ENCODE measurements around the gene TGM6. TPM values are rescaled to one million over a fixed set of nuclear protein-coding genes. Genes with fewer than 3 reads are reported as not detected.

TGM6 gene
- total RNA-seq, 1 experiment from 2014 or later: not detected

DNA sequence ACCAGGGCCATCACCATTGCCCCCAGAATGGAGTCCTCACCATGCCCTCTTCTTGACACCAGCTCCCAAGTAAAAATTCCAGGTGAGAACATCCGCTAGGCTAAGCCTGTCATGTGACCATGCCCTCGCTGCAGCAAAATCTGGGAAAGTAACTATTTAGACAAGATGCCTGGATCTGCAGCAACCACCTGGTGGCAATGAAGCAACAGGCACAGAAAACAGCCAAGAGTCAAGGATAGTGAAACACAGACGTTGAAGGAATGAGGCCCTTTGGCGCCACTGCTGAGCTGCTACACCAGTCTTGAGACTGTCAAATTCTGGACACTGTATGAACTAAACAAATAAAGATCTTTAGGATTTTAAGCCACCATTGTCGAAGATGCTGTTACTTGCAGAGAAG lies 30.1 kb upstream of the TGM6 start:
- no peaks in the 10 kb centered on the region for H3K79me2 ChIP-seq (ENCODE audit: low read length)
- H3K27me3 ChIP-seq (ENCODE audit: low read length): no peaks in the 10 kb centered on the region
- DNase-seq: peak; percentile 9
- no peak overlapping the region for H3K4me3 ChIP-seq (ENCODE audit: low read length)
- peaks cover 14% of the 10 kb centered on the region for H3K4me1 ChIP-seq (ENCODE audit: low read length)
- H4K20me1 ChIP-seq (ENCODE audit: insufficient read depth, low read depth, low read length): no peaks in the 10 kb centered on the region
- no peaks in the 10 kb centered on the region for H3K9me2 ChIP-seq (replicated peaks; ENCODE audit: insufficient read depth, low read length)
- no peak overlapping the region for H3K9ac ChIP-seq (ENCODE audit: low read length)
- no peak overlapping the region for H2AFZ ChIP-seq (ENCODE audit: low read length)
- no peaks in the 10 kb centered on the region for H3K36me3 ChIP-seq (ENCODE audit: insufficient read depth, low read length)
- no peak overlapping the region for H3K27ac ChIP-seq (ENCODE audit: low read length)
- H3K9me3 ChIP-seq (ENCODE audit: low read length): no peaks in the 10 kb centered on the region; the same call in 1 of the 2 replicates
- H3K4me2 ChIP-seq (ENCODE audit: low read depth, low read length, poor library complexity, severe bottlenecking): no peak overlapping the region

DNA sequence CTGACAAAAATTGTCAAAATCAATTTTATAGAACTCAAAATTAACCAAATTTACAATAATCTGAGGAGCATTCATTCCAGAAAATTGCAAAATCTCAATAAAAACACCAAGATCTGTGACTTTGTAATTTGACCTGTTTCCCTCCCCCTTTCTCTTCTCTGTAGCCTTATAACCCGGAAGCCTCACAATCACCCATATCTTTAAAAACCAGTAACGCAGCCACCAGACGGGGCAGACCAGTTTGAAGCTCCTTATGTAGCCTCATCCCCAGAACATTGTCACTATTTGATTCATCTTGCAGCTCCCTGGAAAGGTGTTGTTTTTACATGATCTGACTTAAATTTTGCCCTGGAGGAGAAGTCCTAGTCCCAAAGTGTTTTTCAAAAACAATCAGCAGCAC lies 27.5 kb upstream of the TGM6 start:
- Histone ChIP-seq H3K9me2 (replicated peaks; ENCODE audit: insufficient read depth, low read length) (no peaks in the 10 kb centered on the region), H2AFZ (ENCODE audit: low read length) (peak overlapping the region; percentile 93), H3K9me3 (ENCODE audit: low read length) (no peaks in the 10 kb centered on the region), H3K4me2 (ENCODE audit: low read depth, low read length, poor library complexity, severe bottlenecking) (no peak overlapping the region), H3K27me3 (ENCODE audit: low read length) (no peaks in the 10 kb centered on the region), H3K79me2 (ENCODE audit: low read length) (no peaks in the 10 kb centered on the region), H3K27ac (ENCODE audit: low read length) (no peak overlapping the region), H3K4me1 (ENCODE audit: low read length) (peaks cover 14% of the 10 kb centered on the region), H3K4me3 (ENCODE audit: low read length) (no peak overlapping the region), H4K20me1 (ENCODE audit: insufficient read depth, low read depth, low read length) (no peaks in the 10 kb centered on the region), H3K36me3 (ENCODE audit: insufficient read depth, low read length) (no peaks in the 10 kb centered on the region), H3K9ac (ENCODE audit: low read length) (no peak overlapping the region)
- peak; percentile 74 for DNase-seq

DNA sequence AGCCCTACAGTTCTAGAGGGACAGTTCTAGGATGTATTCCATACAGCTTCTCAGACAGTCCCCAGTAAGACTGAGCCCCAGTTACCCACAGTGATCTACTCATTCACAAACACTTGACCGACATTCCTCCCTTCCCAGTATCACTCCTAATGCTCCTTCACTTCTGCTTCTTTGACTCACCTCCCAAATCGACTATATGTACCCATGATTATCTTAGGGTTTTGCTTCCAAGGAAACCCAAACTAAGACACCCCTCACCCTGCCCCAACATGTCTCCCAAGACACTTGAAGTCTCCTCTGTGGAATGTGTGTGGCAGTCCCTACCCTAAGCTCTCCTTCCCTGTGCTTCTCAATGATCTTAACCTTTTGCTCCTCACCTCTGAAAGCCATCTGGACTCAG lies 23.6 kb upstream of the TGM6 start:
- Histone ChIP-seq H3K4me2 (ENCODE audit: low read depth, low read length, poor library complexity, severe bottlenecking) (no peak overlapping the region), H3K9ac (ENCODE audit: low read length) (no peak overlapping the region), H2AFZ (ENCODE audit: low read length) (no peak overlapping the region), H3K27me3 (ENCODE audit: low read length) (no peaks in the 10 kb centered on the region), H3K9me3 (ENCODE audit: low read length) (0 out of 2 replicates have a peak, but pooled peaks cover 4% of the 10 kb centered on the region), H3K79me2 (ENCODE audit: low read length) (no peaks in the 10 kb centered on the region), H3K4me1 (ENCODE audit: low read length) (peaks cover 13% of the 10 kb centered on the region), H3K36me3 (ENCODE audit: insufficient read depth, low read length) (no peaks in the 10 kb centered on the region), H3K9me2 (replicated peaks; ENCODE audit: insufficient read depth, low read length) (no peaks in the 10 kb centered on the region), H3K27ac (ENCODE audit: low read length) (no peak overlapping the region), H3K4me3 (ENCODE audit: low read length) (no peak overlapping the region), H4K20me1 (ENCODE audit: insufficient read depth, low read depth, low read length) (no peaks in the 10 kb centered on the region)
- DNase-seq: no peak

DNA sequence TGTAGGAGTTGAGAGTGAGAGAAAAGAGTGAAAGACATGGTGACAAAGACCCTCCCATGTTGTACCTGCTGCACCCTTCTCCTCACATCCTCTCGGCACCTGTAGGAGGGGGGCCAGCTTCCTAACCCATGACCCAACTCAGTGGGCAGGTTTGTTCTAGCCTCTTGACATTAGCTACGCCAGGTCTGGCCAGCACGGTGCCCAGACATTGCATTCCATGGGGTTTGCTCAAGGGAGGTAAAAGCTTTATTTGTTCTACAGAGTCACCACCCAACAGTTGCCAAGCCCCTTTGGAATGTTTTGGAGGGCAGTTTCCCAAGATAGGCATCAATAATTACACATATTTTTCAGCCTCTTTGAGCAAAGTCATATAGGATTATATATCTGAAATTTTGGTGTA lies 22.7 kb upstream of the TGM6 start:
- no peak overlapping the region for H2AFZ ChIP-seq (ENCODE audit: low read length)
- H3K36me3 ChIP-seq (ENCODE audit: insufficient read depth, low read length): no peaks in the 10 kb centered on the region
- no peak overlapping the region for H3K4me2 ChIP-seq (ENCODE audit: low read depth, low read length, poor library complexity, severe bottlenecking)
- H3K4me3 ChIP-seq (ENCODE audit: low read length): no peak overlapping the region
- no peaks in the 10 kb centered on the region for H4K20me1 ChIP-seq (ENCODE audit: insufficient read depth, low read depth, low read length)
- peaks cover 7% of the 10 kb centered on the region for H3K4me1 ChIP-seq (ENCODE audit: low read length)
- H3K79me2 ChIP-seq (ENCODE audit: low read length): no peaks in the 10 kb centered on the region
- H3K9ac ChIP-seq (ENCODE audit: low read length): no peak overlapping the region
- no peaks in the 10 kb centered on the region for H3K27me3 ChIP-seq (ENCODE audit: low read length)
- no peaks in the 10 kb centered on the region for H3K9me2 ChIP-seq (replicated peaks; ENCODE audit: insufficient read depth, low read length)
- H3K27ac ChIP-seq (ENCODE audit: low read length): no peak overlapping the region
- H3K9me3 ChIP-seq (ENCODE audit: low read length): 0 out of 2 replicates have a peak, but pooled peaks cover 4% of the 10 kb centered on the region
- DNase-seq: no peak

DNA sequence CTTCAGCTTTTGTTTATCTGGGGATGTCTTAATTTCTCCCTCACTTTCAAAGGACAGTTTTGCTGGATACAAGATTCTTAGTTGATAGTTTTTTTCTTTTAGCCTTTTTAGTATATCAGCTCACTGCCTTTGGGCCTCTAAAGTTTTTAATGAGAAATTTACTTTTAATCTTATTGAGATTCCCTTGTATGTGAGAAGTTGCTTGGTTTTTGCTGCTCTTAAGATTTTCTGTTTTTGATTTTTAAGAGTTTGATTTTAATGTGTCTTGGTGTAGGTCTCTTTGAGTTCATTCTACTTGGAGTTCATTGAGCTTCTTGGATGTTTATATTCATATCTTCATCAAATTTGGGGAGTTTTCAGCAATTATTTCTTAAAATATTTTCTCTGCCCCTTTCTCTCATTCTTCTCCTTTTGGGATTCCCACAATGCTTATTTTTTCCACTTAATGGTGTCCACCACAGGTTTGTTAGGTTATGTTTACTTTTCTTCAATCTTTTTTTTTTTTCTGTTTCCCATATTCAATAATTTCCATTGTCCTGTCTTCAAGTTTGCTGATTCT lies 19.6 kb upstream of the TGM6 start:
- 0 out of 2 replicates have a peak, but pooled peaks cover 4% of the 10 kb centered on the region for H3K9me3 ChIP-seq (ENCODE audit: low read length)
- H4K20me1 ChIP-seq (ENCODE audit: insufficient read depth, low read depth, low read length): no peaks in the 10 kb centered on the region
- no peaks in the 10 kb centered on the region for H3K27me3 ChIP-seq (ENCODE audit: low read length)
- no peak overlapping the region for H3K9ac ChIP-seq (ENCODE audit: low read length)
- no peak overlapping the region for H3K27ac ChIP-seq (ENCODE audit: low read length)
- no peak overlapping the region for H2AFZ ChIP-seq (ENCODE audit: low read length)
- H3K4me2 ChIP-seq (ENCODE audit: low read depth, low read length, poor library complexity, severe bottlenecking): no peak overlapping the region
- H3K36me3 ChIP-seq (ENCODE audit: insufficient read depth, low read length): no peaks in the 10 kb centered on the region
- no peak for DNase-seq
- no peaks in the 10 kb centered on the region for H3K9me2 ChIP-seq (replicated peaks; ENCODE audit: insufficient read depth, low read length)
- H3K4me1 ChIP-seq (ENCODE audit: low read length): no peaks in the 10 kb centered on the region
- no peaks in the 10 kb centered on the region for H3K79me2 ChIP-seq (ENCODE audit: low read length)
- H3K4me3 ChIP-seq (ENCODE audit: low read length): no peak overlapping the region

DNA sequence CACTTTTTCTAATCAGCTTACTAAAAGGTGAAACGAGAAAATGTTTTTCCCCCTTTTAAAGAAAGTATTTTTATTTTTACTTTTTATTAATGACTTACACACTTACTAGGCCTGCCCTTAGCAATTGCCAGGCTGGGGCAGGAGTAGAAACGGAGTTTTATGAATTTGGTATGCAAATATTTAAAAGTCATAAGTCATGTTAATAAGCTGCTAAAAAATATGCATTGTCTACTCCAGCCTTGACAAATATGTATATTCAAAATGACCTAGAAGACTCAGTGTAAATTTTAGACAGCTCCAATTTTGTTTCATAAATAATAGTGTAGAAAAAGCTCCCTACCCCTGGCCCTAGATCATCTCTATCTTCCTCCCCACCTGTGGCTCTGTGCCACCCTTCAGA lies 17.5 kb upstream of the TGM6 start:
- no peaks in the 10 kb centered on the region for H3K4me1 ChIP-seq (ENCODE audit: low read length)
- no peaks in the 10 kb centered on the region for H3K27me3 ChIP-seq (ENCODE audit: low read length)
- H3K4me3 ChIP-seq (ENCODE audit: low read length): no peak overlapping the region
- no peak overlapping the region for H3K27ac ChIP-seq (ENCODE audit: low read length)
- H4K20me1 ChIP-seq (ENCODE audit: insufficient read depth, low read depth, low read length): no peaks in the 10 kb centered on the region
- 0 out of 2 replicates have a peak, but pooled peaks cover 4% of the 10 kb centered on the region for H3K9me3 ChIP-seq (ENCODE audit: low read length)
- no peak overlapping the region for H3K4me2 ChIP-seq (ENCODE audit: low read depth, low read length, poor library complexity, severe bottlenecking)
- no peaks in the 10 kb centered on the region for H3K79me2 ChIP-seq (ENCODE audit: low read length)
- no peaks in the 10 kb centered on the region for H3K36me3 ChIP-seq (ENCODE audit: insufficient read depth, low read length)
- H3K9me2 ChIP-seq (replicated peaks; ENCODE audit: insufficient read depth, low read length): no peaks in the 10 kb centered on the region
- no peak overlapping the region for H2AFZ ChIP-seq (ENCODE audit: low read length)
- no peak for DNase-seq
- H3K9ac ChIP-seq (ENCODE audit: low read length): no peak overlapping the region

DNA sequence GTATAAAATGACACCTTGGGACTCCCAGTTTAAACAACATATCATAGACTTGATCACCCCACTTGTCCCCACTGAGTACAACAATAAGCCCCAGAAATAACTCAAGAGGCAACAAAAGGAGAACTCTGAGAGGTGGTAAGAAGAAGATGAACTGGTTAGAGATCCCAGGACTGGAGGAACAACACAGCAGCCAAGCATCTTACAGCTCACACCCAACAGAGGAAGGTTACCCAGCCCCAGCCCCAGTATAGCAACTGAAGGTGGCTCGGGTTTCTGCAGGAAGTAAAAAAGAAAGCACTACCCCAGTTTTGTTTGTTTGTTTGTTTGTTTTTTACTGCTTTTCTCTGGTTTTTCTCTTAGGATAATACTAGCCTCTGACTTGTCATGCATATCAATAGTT lies 17.1 kb upstream of the TGM6 start:
- no peak overlapping the region for H3K9ac ChIP-seq (ENCODE audit: low read length)
- no peak overlapping the region for H2AFZ ChIP-seq (ENCODE audit: low read length)
- no peaks in the 10 kb centered on the region for H4K20me1 ChIP-seq (ENCODE audit: insufficient read depth, low read depth, low read length)
- H3K27ac ChIP-seq (ENCODE audit: low read length): no peak overlapping the region
- H3K79me2 ChIP-seq (ENCODE audit: low read length): no peaks in the 10 kb centered on the region
- H3K4me1 ChIP-seq (ENCODE audit: low read length): no peaks in the 10 kb centered on the region
- H3K27me3 ChIP-seq (ENCODE audit: low read length): no peaks in the 10 kb centered on the region
- H3K9me2 ChIP-seq (replicated peaks; ENCODE audit: insufficient read depth, low read length): no peaks in the 10 kb centered on the region
- H3K4me2 ChIP-seq (ENCODE audit: low read depth, low read length, poor library complexity, severe bottlenecking): no peak overlapping the region
- H3K36me3 ChIP-seq (ENCODE audit: insufficient read depth, low read length): no peaks in the 10 kb centered on the region
- H3K4me3 ChIP-seq (ENCODE audit: low read length): no peak overlapping the region
- DNase-seq: no peak
- 0 out of 2 replicates have a peak, but pooled peaks cover 4% of the 10 kb centered on the region for H3K9me3 ChIP-seq (ENCODE audit: low read length)

DNA sequence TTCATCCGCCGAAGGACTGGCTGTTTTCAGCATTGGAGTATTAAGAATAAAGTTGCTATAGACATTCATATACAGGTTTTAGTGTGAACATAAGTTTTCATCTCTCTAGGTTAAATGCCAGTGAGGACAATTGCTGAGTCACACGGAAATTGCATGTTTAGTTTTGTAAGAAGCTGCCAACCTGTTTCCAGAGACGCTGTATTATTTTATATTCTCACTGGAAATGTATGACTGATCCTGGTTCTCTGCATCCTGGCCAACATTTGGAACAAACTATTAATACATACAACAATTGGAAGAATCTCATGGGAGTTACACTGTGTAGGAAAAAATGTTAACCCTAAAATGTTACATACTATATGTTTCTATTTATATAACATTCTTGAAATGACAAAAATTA lies 16.7 kb upstream of the TGM6 start:
- H3K9me2 ChIP-seq (replicated peaks; ENCODE audit: insufficient read depth, low read length): no peaks in the 10 kb centered on the region
- no peak overlapping the region for H3K4me3 ChIP-seq (ENCODE audit: low read length)
- no peaks in the 10 kb centered on the region for H3K36me3 ChIP-seq (ENCODE audit: insufficient read depth, low read length)
- no peak overlapping the region for H3K9ac ChIP-seq (ENCODE audit: low read length)
- H3K79me2 ChIP-seq (ENCODE audit: low read length): no peaks in the 10 kb centered on the region
- no peaks in the 10 kb centered on the region for H3K4me1 ChIP-seq (ENCODE audit: low read length)
- 0 out of 2 replicates have a peak, but pooled peaks cover 4% of the 10 kb centered on the region for H3K9me3 ChIP-seq (ENCODE audit: low read length)
- no peaks in the 10 kb centered on the region for H3K27me3 ChIP-seq (ENCODE audit: low read length)
- no peak overlapping the region for H3K27ac ChIP-seq (ENCODE audit: low read length)
- H4K20me1 ChIP-seq (ENCODE audit: insufficient read depth, low read depth, low read length): no peaks in the 10 kb centered on the region
- no peak overlapping the region for H2AFZ ChIP-seq (ENCODE audit: low read length)
- no peak for DNase-seq
- no peak overlapping the region for H3K4me2 ChIP-seq (ENCODE audit: low read depth, low read length, poor library complexity, severe bottlenecking)
